Astrocyte of the spinal cord (primary cell): ENCODE results near the gene ASB18.

ENCODE experiments used
- DNase-seq: peaks from one replicate; pipeline ENCODE4 v3.0.0; 2011; ENCODE audit warnings: low read depth, low spot score
- H3K4me3 ChIP-seq: 2 replicates; pipeline ENCODE4 v1.5.1; 2011; ENCODE audit warnings: low read depth, mild to moderate bottlenecking, low read length, moderate library complexity
- in situ Hi-C: cut with HindIII; loops from 2 replicates; pipeline ENCODE4 v1.10.0; 2017; ENCODE audit warnings: low sequenced_read_pairs
- TF ChIP-seq, protein P1 (sequence below): IDR thresholded peaks from 2 replicates; pipeline ENCODE4 v1.5.1; 2012; ENCODE audit warnings: low read depth, mild to moderate bottlenecking, low read length, inconsistent platforms

ASB18 gene

DNA sequence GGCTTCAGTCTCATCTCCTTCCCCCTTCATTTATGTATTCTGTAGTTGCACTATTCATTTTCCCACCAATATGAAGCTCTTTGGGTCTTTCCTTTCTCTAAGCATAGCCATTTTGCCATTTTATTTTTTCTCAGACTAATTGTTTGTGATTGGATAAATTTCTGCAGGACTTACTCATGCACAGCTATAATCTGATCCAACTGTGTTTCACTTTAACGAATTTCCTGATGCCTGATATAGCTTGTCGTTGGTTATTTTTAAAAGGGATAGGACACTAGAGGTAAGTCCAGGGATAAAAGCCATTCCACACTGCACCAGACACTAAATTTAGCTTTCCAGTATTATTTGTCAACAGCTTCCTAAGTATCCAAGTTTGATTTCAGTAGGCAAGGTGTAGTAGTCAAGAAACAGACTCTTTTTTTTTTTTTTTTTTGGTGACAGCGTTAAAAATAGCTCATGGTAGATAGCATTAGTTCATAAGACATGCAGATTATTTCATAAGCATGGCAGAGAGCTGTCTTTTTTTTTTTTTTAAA lies 17.4 kb downstream of the ASB18 start:
- DNase-seq, result no peak
- TF ChIP-seq, protein P1, sequence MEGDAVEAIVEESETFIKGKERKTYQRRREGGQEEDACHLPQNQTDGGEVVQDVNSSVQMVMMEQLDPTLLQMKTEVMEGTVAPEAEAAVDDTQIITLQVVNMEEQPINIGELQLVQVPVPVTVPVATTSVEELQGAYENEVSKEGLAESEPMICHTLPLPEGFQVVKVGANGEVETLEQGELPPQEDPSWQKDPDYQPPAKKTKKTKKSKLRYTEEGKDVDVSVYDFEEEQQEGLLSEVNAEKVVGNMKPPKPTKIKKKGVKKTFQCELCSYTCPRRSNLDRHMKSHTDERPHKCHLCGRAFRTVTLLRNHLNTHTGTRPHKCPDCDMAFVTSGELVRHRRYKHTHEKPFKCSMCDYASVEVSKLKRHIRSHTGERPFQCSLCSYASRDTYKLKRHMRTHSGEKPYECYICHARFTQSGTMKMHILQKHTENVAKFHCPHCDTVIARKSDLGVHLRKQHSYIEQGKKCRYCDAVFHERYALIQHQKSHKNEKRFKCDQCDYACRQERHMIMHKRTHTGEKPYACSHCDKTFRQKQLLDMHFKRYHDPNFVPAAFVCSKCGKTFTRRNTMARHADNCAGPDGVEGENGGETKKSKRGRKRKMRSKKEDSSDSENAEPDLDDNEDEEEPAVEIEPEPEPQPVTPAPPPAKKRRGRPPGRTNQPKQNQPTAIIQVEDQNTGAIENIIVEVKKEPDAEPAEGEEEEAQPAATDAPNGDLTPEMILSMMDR, result no peak
- no peak overlapping the region for H3K4me3 ChIP-seq
- in situ Hi-C loops, result no loop called here

GRCh38 chr2:236244256-236244655 lies 19.9 kb downstream of the ASB18 start:
- in situ Hi-C loops, result no loop called here
- no peak for DNase-seq
- TF ChIP-seq, protein P1, result no peak
- no peak overlapping the region for H3K4me3 ChIP-seq

DNA sequence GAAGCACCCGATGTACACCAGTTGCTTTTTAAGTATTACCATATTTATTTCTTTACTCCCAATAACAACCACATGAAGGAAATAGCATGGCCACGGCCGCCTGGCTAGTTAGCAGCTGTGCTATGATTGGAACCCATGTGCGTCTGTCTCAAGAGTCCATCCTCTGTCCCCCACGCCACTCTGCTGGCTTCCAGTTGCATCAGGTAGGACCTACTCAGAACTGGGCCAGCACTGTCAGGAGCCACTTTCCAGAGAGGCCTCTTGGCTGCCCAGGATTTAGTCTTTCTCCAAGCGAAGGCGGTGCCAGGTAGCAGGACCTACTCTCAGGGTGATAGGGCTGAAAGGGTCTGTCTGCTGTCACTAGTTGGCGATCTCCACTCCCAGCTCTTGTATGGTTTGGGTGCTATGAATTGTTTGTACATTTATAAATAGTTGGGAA lies 22.1 kb downstream of the ASB18 start:
- TF ChIP-seq, protein P1, result no peak
- no peak overlapping the region for H3K4me3 ChIP-seq
- in situ Hi-C loops, result no loop called here
- DNase-seq, result no peak

- in situ Hi-C loops, result no loop called here
- TF ChIP-seq, protein P1, result no peak
- no peak for DNase-seq
- no peak overlapping the region for H3K4me3 ChIP-seq
Observed at GRCh38 chr2:236241181-236242056, 22.8 kb downstream of the ASB18 start.

DNA sequence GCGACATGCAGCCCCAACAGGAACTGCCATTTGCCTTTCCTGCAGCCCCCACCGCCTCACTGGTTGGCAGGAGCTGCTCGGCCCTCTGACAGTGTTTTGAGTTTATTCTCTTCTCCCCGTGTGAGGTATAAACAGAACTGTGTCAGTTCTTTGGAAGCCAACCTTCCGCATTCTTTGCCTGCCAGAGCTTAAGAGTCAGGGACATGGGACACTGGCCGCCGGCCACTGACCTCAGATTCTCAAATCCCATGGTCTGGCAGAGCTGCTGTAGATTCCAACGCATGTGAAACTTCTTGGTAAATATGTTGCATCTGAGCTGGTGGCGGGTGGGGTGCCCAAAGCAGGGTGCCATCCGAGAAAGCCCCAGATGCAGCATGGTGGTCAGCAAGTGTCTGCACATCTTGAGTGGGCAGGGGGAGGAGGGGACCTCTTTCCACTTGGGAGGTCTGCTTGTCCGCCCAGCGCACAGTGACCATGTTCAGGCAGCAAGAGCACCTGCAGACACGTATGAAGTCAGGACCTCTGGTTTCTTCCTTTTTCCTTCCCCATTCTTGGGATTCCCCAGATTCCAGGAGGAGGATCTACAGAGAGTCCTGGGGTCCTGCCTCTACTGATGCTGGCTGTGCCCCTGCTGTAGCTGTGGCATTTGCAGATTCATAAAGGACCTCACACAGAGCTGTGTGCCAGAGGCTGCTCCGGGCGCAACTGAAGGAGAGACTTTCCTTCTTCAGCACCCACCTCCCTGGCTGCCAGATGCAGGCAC lies 23.8 kb downstream of the ASB18 start:
- in situ Hi-C loops, result no loop called here
- TF ChIP-seq, protein P1, result no peak
- no peak for DNase-seq

DNA sequence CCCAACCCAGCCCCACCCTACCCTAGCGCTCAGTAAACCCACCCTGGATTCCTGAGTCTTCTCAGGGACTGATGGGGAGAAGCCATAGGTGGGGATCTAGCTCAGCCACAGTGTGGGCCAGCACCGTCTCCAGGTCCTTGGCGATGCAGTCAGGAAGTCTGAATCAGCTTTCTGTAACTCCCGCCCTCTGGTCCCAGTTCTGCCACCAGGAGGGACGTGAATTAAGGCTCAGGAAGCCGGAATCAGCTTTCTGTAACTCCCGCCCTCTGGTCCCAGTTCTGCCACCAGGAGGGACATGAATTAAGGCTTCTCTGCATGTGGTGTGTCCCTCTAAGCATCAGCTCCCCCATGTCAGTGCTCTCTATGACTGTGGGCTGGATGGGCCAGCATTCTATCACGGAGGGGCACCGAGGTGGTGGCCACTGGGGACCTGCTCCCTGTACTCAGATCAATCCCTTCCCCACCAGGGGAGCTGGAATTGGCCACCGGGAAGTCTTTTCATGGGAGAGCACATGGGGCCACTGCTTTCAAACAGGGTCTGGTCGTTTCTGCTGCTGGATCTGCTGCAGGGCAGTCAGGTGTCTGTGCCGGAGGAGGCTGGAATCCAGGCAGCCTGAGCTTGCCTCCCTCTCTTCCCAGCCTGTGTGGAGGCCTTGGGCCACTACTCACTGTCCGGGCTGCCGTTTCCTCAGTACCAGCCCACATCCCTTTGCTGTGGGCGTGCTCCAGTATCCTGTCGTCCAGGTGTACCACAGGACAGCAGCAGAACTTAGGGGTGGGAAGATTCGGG lies 24.7 kb downstream of the ASB18 start:
- no peak overlapping the region for H3K4me3 ChIP-seq
- TF ChIP-seq, protein P1, result no peak
- DNase-seq, result no peak
- in situ Hi-C loops, result no loop called here

More for the DNA sequence above, 23.8 kb downstream of the ASB18 start:
- H3K4me3 ChIP-seq, result no peak overlapping the region
